Ovary (tissue), 3 donors: ENCODE results near the gene DAGLB.

Experiments
- CTCF ChIP-seq, 3 donors: fragments of 450-650 bp in 2 of 3; fragments of 200-600 bp in 1 of 3; IDR thresholded peaks; one replicate each; pipeline versions ENCODE4 v1.5.1 to v1.8.0; 2016 to 2022; ENCODE audit warnings: antibody characterized with exemption in 3 of 3, mild to moderate bottlenecking in 1 of 3
- POLR2A ChIP-seq: fragments of 450-650 bp; IDR thresholded peaks from one replicate; pipeline ENCODE4 v1.6.1; 2017; ENCODE audit warnings: antibody characterized with exemption, mild to moderate bottlenecking, moderate library complexity
- donor health status: DM: no; HTN: no; CAD: no.

DNA sequence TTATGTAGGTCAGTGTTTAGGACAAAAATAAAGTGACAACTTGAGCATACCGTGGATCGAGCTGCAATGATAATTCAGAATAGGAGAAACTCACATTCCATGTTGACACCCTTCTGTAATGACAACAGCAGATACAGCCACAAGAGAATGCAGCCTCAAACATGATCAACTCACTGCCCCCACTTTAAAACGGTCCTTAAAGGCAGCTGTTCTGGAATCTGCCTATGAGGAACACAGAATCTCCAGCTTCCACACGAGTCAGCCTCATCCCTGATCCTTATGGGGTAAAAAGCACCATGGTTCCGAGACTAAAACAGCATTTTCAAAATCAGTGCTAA is 32.5 kb upstream of the DAGLB start:
- no peak for TF ChIP-seq POLR2A
- no peak for TF ChIP-seq CTCF (IDR thresholded peaks at IDR 0.05)
